HepG2 (cell line): Measurements from ENCODE around the gene RAB40C. TPM values are rescaled to one million over a fixed set of nuclear protein-coding genes. Genes with fewer than 3 reads are reported as not detected.

Experiments
- MEF2D ChIP-seq: sonication (generic); formaldehyde crosslinking; IDR thresholded peaks from 2 replicates; pipeline ENCODE4 v1.5.1; 2020; ENCODE audit warnings: mild to moderate bottlenecking, missing genetic modification reagents
- PHF8 ChIP-seq: sonication (generic); formaldehyde crosslinking; IDR thresholded peaks from 2 replicates; pipeline ENCODE4 v1.5.0; 2020; ENCODE audit warnings: missing genetic modification reagents
- PRDM15 ChIP-seq: sonication (generic); formaldehyde crosslinking; IDR thresholded peaks from 2 replicates; pipeline ENCODE4 v1.4.0; 2020; ENCODE audit warnings: missing genetic modification reagents
- ZNF207 ChIP-seq: fragments of 450-650 bp; IDR thresholded peaks from 2 replicates; pipeline ENCODE4 v1.6.1; 2016; ENCODE audit warnings: antibody characterized with exemption, borderline replicate concordance
- ZNF281 ChIP-seq: sonication (generic); formaldehyde crosslinking; IDR thresholded peaks from 2 replicates; pipeline ENCODE4 v1.4.0; 2020; ENCODE audit warnings: missing genetic modification reagents, borderline replicate concordance
- polyA plus RNA-seq, 8 experiments: library from polyadenylated mRNA; depleted of rRNA in 3 of 8; stranded (reverse) in 7 of 8; unstranded in 1 of 8; fragments of >200 nt; fragmentation: Illumina TruSeq in 4 of 8; extraction: Trizol in 4 of 8; gene quantifications; 2 replicates each; pipeline versions ENCODE4 v1.2.1 to v1.2.3, GENCODE V29; 2011 to 2016; ENCODE audit warnings: low read depth in 4 of 8, missing spikeins in 1 of 8, mixed read lengths in 1 of 8; ENCODE audit not compliant: insufficient read depth in 1 of 8
- total RNA-seq, 5 experiments: library from RNA; depleted of rRNA; stranded (reverse); fragments of >200 nt; fragmentation: Illumina TruSeq; extraction: Trizol; gene quantifications; 2 replicates each; pipeline ENCODE4 v1.2.3, GENCODE V29; 2016; ENCODE audit warnings: low read depth in 1 of 5
- TF ChIP-seq, protein P1 (sequence below), 2 experiments: sonication (generic) in 1 of 2; formaldehyde crosslinking in 1 of 2; IDR thresholded peaks; 2 replicates each; pipeline versions ENCODE4 v1.6.1 to v1.9.0; 2014 to 2022; ENCODE audit warnings: antibody characterized with exemption in 1 of 2, borderline replicate concordance in 1 of 2, inconsistent platforms in 1 of 2, low read depth in 1 of 2, missing genetic modification reagents in 1 of 2
- TF ChIP-seq, protein P2 (sequence below): sonication (generic); formaldehyde crosslinking; IDR thresholded peaks from 2 replicates; pipeline ENCODE4 v1.4.0; 2020; ENCODE audit warnings: missing genetic modification reagents
- TF ChIP-seq, protein P3 (sequence below), 2 experiments: sonication (generic) in 1 of 2; formaldehyde crosslinking in 1 of 2; IDR thresholded peaks; 2 replicates each; pipeline versions ENCODE4 v1.4.0 to v1.6.1; 2018 to 2020; ENCODE audit warnings: missing genetic modification reagents in 2 of 2, borderline replicate concordance in 1 of 2, low read depth in 1 of 2, mild to moderate bottlenecking in 1 of 2, missing biosample characterization in 1 of 2
- TF ChIP-seq, protein P4 (sequence below): sonication (generic); formaldehyde crosslinking; IDR thresholded peaks from 2 replicates; pipeline ENCODE4 v1.8.0; 2022; ENCODE audit warnings: missing genetic modification reagents, mild to moderate bottlenecking, inconsistent platforms, borderline replicate concordance

RAB40C gene
- total and polyA plus RNA-seq, 2 of the 13 experiments (the other 11 are each of a cell fraction or from before 2014, with no cell fraction given): 7.7 to 11.5 TPM

DNA sequence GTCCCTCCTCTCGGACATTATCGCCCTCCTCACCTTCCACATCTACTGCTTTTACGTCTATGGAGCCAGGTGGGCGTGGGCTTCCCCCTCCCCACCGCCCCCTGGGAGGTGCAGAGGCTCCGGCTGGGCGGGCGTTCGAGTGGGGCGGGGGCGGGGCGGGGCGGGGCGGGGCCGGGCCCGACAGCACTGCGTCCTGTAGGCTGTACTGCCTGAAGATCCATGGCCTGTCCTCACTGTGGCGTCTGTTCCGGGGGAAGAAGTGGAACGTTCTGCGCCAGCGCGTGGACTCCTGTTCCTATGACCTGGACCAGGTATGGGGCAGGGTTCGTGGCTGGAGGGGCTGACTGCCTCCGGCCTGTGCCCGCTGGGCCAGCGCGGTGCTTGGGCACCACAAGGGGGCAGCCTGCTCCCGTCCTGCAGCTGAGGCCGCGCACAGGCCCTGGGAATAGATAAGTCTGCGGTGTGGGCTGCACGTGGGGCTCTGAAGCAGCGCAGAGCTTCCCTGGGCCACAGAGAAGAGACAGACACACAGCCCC is 10.9 kb upstream of the RAB40C start (continued):
- TF ChIP-seq, protein P1, sequence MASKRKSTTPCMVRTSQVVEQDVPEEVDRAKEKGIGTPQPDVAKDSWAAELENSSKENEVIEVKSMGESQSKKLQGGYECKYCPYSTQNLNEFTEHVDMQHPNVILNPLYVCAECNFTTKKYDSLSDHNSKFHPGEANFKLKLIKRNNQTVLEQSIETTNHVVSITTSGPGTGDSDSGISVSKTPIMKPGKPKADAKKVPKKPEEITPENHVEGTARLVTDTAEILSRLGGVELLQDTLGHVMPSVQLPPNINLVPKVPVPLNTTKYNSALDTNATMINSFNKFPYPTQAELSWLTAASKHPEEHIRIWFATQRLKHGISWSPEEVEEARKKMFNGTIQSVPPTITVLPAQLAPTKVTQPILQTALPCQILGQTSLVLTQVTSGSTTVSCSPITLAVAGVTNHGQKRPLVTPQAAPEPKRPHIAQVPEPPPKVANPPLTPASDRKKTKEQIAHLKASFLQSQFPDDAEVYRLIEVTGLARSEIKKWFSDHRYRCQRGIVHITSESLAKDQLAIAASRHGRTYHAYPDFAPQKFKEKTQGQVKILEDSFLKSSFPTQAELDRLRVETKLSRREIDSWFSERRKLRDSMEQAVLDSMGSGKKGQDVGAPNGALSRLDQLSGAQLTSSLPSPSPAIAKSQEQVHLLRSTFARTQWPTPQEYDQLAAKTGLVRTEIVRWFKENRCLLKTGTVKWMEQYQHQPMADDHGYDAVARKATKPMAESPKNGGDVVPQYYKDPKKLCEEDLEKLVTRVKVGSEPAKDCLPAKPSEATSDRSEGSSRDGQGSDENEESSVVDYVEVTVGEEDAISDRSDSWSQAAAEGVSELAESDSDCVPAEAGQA (IDR thresholded peaks at IDR 0.05; ENCODE audit: low read depth): no peak
- TF ChIP-seq, protein P1 (CRISPR knock-in tag; IDR thresholded peaks at IDR 0.05; ENCODE audit: borderline replicate concordance): no peak
- no peak for TF ChIP-seq MEF2D (CRISPR knock-in tag)
- TF ChIP-seq, protein P2, sequence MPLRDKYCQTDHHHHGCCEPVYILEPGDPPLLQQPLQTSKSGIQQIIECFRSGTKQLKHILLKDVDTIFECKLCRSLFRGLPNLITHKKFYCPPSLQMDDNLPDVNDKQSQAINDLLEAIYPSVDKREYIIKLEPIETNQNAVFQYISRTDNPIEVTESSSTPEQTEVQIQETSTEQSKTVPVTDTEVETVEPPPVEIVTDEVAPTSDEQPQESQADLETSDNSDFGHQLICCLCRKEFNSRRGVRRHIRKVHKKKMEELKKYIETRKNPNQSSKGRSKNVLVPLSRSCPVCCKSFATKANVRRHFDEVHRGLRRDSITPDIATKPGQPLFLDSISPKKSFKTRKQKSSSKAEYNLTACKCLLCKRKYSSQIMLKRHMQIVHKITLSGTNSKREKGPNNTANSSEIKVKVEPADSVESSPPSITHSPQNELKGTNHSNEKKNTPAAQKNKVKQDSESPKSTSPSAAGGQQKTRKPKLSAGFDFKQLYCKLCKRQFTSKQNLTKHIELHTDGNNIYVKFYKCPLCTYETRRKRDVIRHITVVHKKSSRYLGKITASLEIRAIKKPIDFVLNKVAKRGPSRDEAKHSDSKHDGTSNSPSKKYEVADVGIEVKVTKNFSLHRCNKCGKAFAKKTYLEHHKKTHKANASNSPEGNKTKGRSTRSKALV (CRISPR knock-in tag): no peak
- TF ChIP-seq PHF8: peak; percentile 34
- TF ChIP-seq, protein P3, sequence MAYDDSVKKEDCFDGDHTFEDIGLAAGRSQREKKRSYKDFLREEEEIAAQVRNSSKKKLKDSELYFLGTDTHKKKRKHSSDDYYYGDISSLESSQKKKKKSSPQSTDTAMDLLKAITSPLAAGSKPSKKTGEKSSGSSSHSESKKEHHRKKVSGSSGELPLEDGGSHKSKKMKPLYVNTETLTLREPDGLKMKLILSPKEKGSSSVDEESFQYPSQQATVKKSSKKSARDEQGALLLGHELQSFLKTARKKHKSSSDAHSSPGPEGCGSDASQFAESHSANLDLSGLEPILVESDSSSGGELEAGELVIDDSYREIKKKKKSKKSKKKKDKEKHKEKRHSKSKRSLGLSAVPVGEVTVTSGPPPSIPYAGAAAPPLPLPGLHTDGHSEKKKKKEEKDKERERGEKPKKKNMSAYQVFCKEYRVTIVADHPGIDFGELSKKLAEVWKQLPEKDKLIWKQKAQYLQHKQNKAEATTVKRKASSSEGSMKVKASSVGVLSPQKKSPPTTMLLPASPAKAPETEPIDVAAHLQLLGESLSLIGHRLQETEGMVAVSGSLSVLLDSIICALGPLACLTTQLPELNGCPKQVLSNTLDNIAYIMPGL (CRISPR knock-in tag; IDR thresholded peaks at IDR 0.05; ENCODE audit: borderline replicate concordance in 1 of 2, low read depth in 1 of 2): peak; percentile 66 to 85; a peak in 2 of 4 replicates
- no peak for TF ChIP-seq ZNF281
- TF ChIP-seq, protein P4, sequence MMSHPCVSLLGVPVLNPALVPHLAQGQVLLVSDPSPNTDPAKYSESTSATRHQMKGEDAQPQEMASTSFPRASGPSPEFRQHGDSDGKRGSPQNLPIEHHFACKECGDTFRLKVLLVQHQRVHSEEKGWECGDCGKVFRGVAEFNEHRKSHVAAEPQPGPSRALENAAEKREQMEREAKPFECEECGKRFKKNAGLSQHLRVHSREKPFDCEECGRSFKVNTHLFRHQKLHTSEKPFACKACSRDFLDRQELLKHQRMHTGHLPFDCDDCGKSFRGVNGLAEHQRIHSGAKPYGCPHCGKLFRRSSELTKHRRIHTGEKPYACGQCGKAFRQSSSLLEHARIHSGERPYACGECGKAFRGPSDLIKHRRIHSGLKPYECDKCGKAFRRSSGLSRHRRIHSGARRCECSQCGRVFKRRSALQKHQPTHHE (CRISPR knock-in tag): no peak
- no peak for TF ChIP-seq ZNF207
- TF ChIP-seq PRDM15: no peak
